HL-60 (cell line): ENCODE results near the gene HCN2.

Experiments
- DNase-seq, 2 experiments: peaks; one replicate each; pipeline ENCODE4 v3.0.0-alpha.2; 2010 to 2020; ENCODE audit warnings: low read depth in 1 of 2, low spot score in 1 of 2
- H3K27ac ChIP-seq: fragments of 250-450 bp; sonication (Bioruptor Pico); replicated peaks from 2 replicates; pipeline ENCODE4 v1.5.1; 2020; ENCODE audit warnings: mild to moderate bottlenecking, moderate library complexity
- H3K27me3 ChIP-seq: fragments of 250-450 bp; sonication (Bioruptor Pico); 2 replicates; pipeline ENCODE4 v1.5.1; 2021; ENCODE audit warnings: mild to moderate bottlenecking, moderate library complexity; ENCODE audit not compliant: insufficient read depth, poor library complexity, severe bottlenecking
- H3K4me3 ChIP-seq: replicated peaks from 2 replicates; pipeline ENCODE4 v1.5.1; 2011; ENCODE audit warnings: mild to moderate bottlenecking, control low read depth, low read length; ENCODE audit not compliant: insufficient read depth
- CTCF ChIP-seq: IDR thresholded peaks from one replicate; pipeline ENCODE4 v1.5.1; 2011; ENCODE audit warnings: low read length, control low read depth, inconsistent platforms; ENCODE audit not compliant: insufficient read depth
- GABPA ChIP-seq: IDR thresholded peaks from 2 replicates; pipeline ENCODE4 v1.6.1; 2012; ENCODE audit warnings: low read depth
- POLR2AphosphoS5 ChIP-seq: IDR thresholded peaks from 2 replicates; pipeline ENCODE4 v1.6.1; 2012; ENCODE audit warnings: low read depth
- REST ChIP-seq: IDR thresholded peaks from 2 replicates; pipeline ENCODE4 v1.6.1; 2012; ENCODE audit warnings: low read depth; ENCODE audit not compliant: insufficient replicate concordance
- SPI1 ChIP-seq: IDR thresholded peaks from 2 replicates; pipeline ENCODE4 v1.6.1; 2012; ENCODE audit warnings: low read depth, mild to moderate bottlenecking, borderline replicate concordance

Gene HCN2

GRCh38 chr19:582497-583197, 7.0 kb upstream of the HCN2 start:
- no peak overlapping the region for H3K27ac ChIP-seq
- no peak for TF ChIP-seq POLR2AphosphoS5
- no peak for TF ChIP-seq CTCF
- no peak for TF ChIP-seq REST
- no peak for TF ChIP-seq SPI1
- TF ChIP-seq GABPA = no peak
- no peak overlapping the region for H3K4me3 ChIP-seq
- DNase-seq = no peak
- no peaks in the 10 kb centered on the region for H3K27me3 ChIP-seq

GRCh38 chr19:583198-583967, 6.3 kb upstream of the HCN2 start:
- no peak for DNase-seq
- no peak overlapping the region for H3K27ac ChIP-seq
- H3K4me3 ChIP-seq = no peak overlapping the region
- peaks cover 3% of the 10 kb centered on the region for H3K27me3 ChIP-seq
- no peak for TF ChIP-seq REST
- TF ChIP-seq SPI1 = no peak
- no peak for TF ChIP-seq GABPA
- no peak for TF ChIP-seq CTCF
- TF ChIP-seq POLR2AphosphoS5 = no peak; the same call in none of the 2 replicates

- no peak overlapping the region for H3K4me3 ChIP-seq
- no peak for TF ChIP-seq POLR2AphosphoS5
- TF ChIP-seq CTCF = no peak
- no peak for TF ChIP-seq GABPA
- no peak for TF ChIP-seq SPI1
- TF ChIP-seq REST = no peak
- peaks cover 9% of the 10 kb centered on the region for H3K27me3 ChIP-seq
- H3K27ac ChIP-seq = no peak overlapping the region
- DNase-seq = no peak
These were observed 5.8 kb upstream of the HCN2 start for GRCh38 chr19:583968-584239.
